Ovary (tissue), 9 donors: ENCODE measurements around the gene TRIP6. TPM values are rescaled to one million over a fixed set of nuclear protein-coding genes. Genes with fewer than 3 reads are reported as not detected.

ENCODE experiments used
- DNase-seq, 5 donors: peaks; one replicate each; pipeline ENCODE4 v3.0.0-alpha.2; 2019 to 2020
- H3K27ac ChIP-seq, 2 donors: fragments of 200-600 bp; one replicate each; pipeline versions ENCODE4 v1.5.1 to v1.8.0; 2019 to 2022
- H3K27me3 ChIP-seq: fragments of 200-600 bp; one replicate; pipeline ENCODE4 v1.8.0; 2022
- H3K36me3 ChIP-seq: fragments of 200-600 bp; sonication (generic); one replicate; pipeline ENCODE4 v1.5.1; 2019
- H3K4me1 ChIP-seq: one replicate; pipeline ENCODE4 v1.8.1; 2013; ENCODE audit warnings: mild to moderate bottlenecking, moderate library complexity; ENCODE audit not compliant: insufficient read depth
- H3K4me3 ChIP-seq: fragments of 200-600 bp; sonication (generic); one replicate; pipeline ENCODE4 v1.5.1; 2017
- H3K9me3 ChIP-seq, 2 donors: fragments of 200-600 bp in 1 of 2; sonication (generic) in 1 of 2; one replicate each; pipeline versions ENCODE4 v1.5.1 to v1.8.1; 2013 to 2019; ENCODE audit warnings: mild to moderate bottlenecking in 1 of 2, moderate library complexity in 1 of 2
- CTCF ChIP-seq, 3 donors: fragments of 450-650 bp in 2 of 3; fragments of 200-600 bp in 1 of 3; IDR thresholded peaks; one replicate each; pipeline versions ENCODE4 v1.5.1 to v1.8.0; 2016 to 2022; ENCODE audit warnings: antibody characterized with exemption in 3 of 3, mild to moderate bottlenecking in 1 of 3
- EP300 ChIP-seq: sonication (generic); formaldehyde crosslinking; IDR thresholded peaks from one replicate; pipeline ENCODE4 v1.6.1; 2017; ENCODE audit warnings: antibody characterized with exemption
- POLR2A ChIP-seq: fragments of 450-650 bp; IDR thresholded peaks from one replicate; pipeline ENCODE4 v1.6.1; 2017; ENCODE audit warnings: antibody characterized with exemption, mild to moderate bottlenecking, moderate library complexity
- WGBS, 3 donors: extraction: QIAGEN DNeasy Blood & Tissue Kit in 1 of 3; methylation state at CpG; one replicate each; pipeline versions ENCODE4 v1.1.5 to v1.1.7; 2013 to 2017; 5-methylcytosine and 5-hydroxymethylcytosine counted together
- intact Hi-C, 4 donors: fragments of 100-400 bp; cut with DNase I; formaldehyde crosslinking; loops; one replicate each; pipeline versions ENCODE4 v1.11.0 to v1.15.1; 2022 to 2023
- polyA plus RNA-seq, 2 donors: library from polyadenylated mRNA; stranded (reverse); fragments of 200-250 nt in 1 of 2; fragments of 350-450 nt in 1 of 2; fragmentation: Illumina TruSeq in 1 of 2; extraction: RNeasy Lipid Tissue Mini Kit (QIAGEN cat#74804) in 1 of 2; gene quantifications; one replicate each; pipeline ENCODE4 v1.2.3, GENCODE V29; 2013 to 2014
- total RNA-seq, 7 donors: library from RNA; depleted of rRNA in 2 of 7; stranded (reverse); fragments of >200 nt in 2 of 7; fragmentation: NEBNext Ultra II Directional in 3 of 7; extraction: Animal tissue kit (Norgen Biotek cat#: 25700) in 3 of 7; gene quantifications; one replicate each; pipeline versions ENCODE4 v1.1.0 to v1.2.4, GENCODE V29; 2016 to 2023
- donor health status: DM: no; HTN: no; CAD: no; lungs with moderate emphysema.
- donor health status: DM: no; HTN: no; CAD: no.
- donor health status: Bipolar disorder and iron deficiency.
- donor health status: DM: yes; HTN: yes; CAD: no.
- donor health status: DM: no; HTN: no; CAD: no.
- donor health status: DM: yes; HTN: yes; CAD: no.

Gene TRIP6
- total and polyA plus RNA-seq, 9 donors, result 17.3 to 98.8 (median 72.5) TPM

- H3K9me3 ChIP-seq, result no peaks in the 10 kb centered on the region
- no peak for DNase-seq
- no peak overlapping the region for H3K4me3 ChIP-seq
- no peaks in the 10 kb centered on the region for H3K27me3 ChIP-seq
- WGBS, 3 donors, result 80 to 87% (median 87%) methylated on average over 14 of the region's 14 CpGs
- peaks cover 5% of the 10 kb centered on the region for H3K4me1 ChIP-seq
- intact Hi-C loops, result loop anchor here in 3 of 4 donors (10.0 kb wide), 2 partner anchors 157 to 387 kb away; partner anchors contain the start of genes TSC22D4 (in 2 of the 3) and POP7 (in 1 of the 3)
- no peak overlapping the region for H3K27ac ChIP-seq
- TF ChIP-seq POLR2A, result no peak
- no peak for TF ChIP-seq CTCF (IDR thresholded peaks at IDR 0.05)
- TF ChIP-seq EP300, result no peak
- no peaks in the 10 kb centered on the region for H3K36me3 ChIP-seq
Measured at GRCh38 chr7:100861616-100861985, 5.6 kb upstream of the TRIP6 start.

DNA sequence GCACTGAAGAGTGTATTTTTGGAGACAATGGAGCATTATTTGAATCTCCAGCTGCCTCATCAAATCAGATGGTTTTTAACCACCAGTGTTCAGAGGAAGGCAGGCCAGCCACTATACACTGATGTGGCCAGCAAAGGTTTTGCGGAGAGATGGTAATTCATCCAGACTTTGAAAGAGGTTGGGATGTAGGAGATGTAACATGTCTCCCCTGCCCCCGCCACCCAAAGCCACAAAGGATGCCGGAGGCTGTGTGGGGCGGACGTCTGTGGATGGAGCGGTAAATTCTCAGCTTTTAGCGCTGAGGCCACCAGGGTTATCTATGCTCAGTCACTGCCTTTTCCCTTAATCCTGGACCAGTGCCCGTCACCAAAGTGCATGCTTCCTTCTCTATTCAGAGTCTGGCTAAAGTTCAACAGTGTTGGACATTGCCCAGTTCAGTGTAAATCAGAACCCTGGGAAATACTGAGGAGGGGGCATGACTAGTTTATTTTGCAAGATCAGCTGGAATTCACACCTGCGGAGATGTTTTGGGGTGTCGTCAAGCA lies 3.7 kb upstream of the TRIP6 start:
- Histone ChIP-seq H3K27me3 (no peaks in the 10 kb centered on the region), H3K36me3 (no peaks in the 10 kb centered on the region), H3K27ac (no peak overlapping the region), H3K4me3 (no peak overlapping the region), H3K9me3 (no peaks in the 10 kb centered on the region), H3K4me1 (peaks cover 10% of the 10 kb centered on the region)
- TF ChIP-seq CTCF (IDR thresholded peaks at IDR 0.05) (no peak), POLR2A (no peak), EP300 (no peak)
- no peak for DNase-seq
- intact Hi-C loops, result loop anchor here in 3 of 4 donors (10.0 kb wide), 2 partner anchors 159 to 389 kb away; partner anchors contain the start of genes TSC22D4 (in 2 of the 3) and POP7 (in 1 of the 3)
- WGBS, 3 donors, result 63 to 74% (median 65%) methylated on average over 10 of the region's 10 CpGs

GRCh38 chr7:100864263-100864845 lies 2.8 kb upstream of the TRIP6 start:
- WGBS, 3 donors, result 88 to 91% (median 90%) methylated on average over 12 of the region's 12 CpGs

GRCh38 chr7:100865372-100865911 lies 1.7 kb upstream of the TRIP6 start:
- no peak for DNase-seq
- H3K36me3 ChIP-seq, result no peaks in the 10 kb centered on the region
- H3K4me1 ChIP-seq, result peaks cover 10% of the 10 kb centered on the region
- peak overlapping the region; percentile 88 to 96 for H3K27ac ChIP-seq
- TF ChIP-seq EP300 (no peak), CTCF (IDR thresholded peaks at IDR 0.05) (no peak), POLR2A (no peak)
- H3K27me3 ChIP-seq, result no peaks in the 10 kb centered on the region
- H3K4me3 ChIP-seq, result no peak overlapping the region
- H3K9me3 ChIP-seq, result no peaks in the 10 kb centered on the region
- intact Hi-C loops, result loop anchor here in 3 of 4 donors (10.0 kb wide), 2 partner anchors 161 to 391 kb away; partner anchors contain the start of genes TSC22D4 (in 2 of the 3) and POP7 (in 1 of the 3)
- WGBS, 3 donors, result 84 to 89% (median 86%) methylated on average over 17 of the region's 17 CpGs

More at GRCh38 chr7:100864263-100864845, 2.8 kb upstream of the TRIP6 start:
- H3K4me3 ChIP-seq, result no peak overlapping the region
- no peak overlapping the region for H3K27ac ChIP-seq
- peaks cover 10% of the 10 kb centered on the region for H3K4me1 ChIP-seq
- no peak for TF ChIP-seq POLR2A
- no peak for TF ChIP-seq CTCF (IDR thresholded peaks at IDR 0.05)
- TF ChIP-seq EP300, result no peak
- H3K27me3 ChIP-seq, result no peaks in the 10 kb centered on the region
- no peak for DNase-seq
- H3K36me3 ChIP-seq, result no peaks in the 10 kb centered on the region
- H3K9me3 ChIP-seq, result no peaks in the 10 kb centered on the region
- intact Hi-C loops, result loop anchor here in 3 of 4 donors (10.0 kb wide), 2 partner anchors 160 to 390 kb away; partner anchors contain the start of genes TSC22D4 (in 2 of the 3) and POP7 (in 1 of the 3)
